Spleen (tissue), 7 donors: ENCODE measurements around the gene LRP1.

Source experiments
- POLR2A ChIP-seq, 3 donors: fragments of 450-650 bp; IDR thresholded peaks; one replicate each; pipeline ENCODE4 v1.5.1; 2017; ENCODE audit warnings: antibody characterized with exemption in 3 of 3, mild to moderate bottlenecking in 1 of 3
- TF ChIP-seq, protein P1 (sequence below), 11 experiments: fragments of 200-600 bp in 7 of 11; fragments of 450-650 bp in 4 of 11; sonication (generic) in 4 of 11; IDR thresholded peaks in 8 of 11; conservative IDR thresholded peaks in 3 of 11; 1 replicate in 7 of 11; 2 replicates in 4 of 11; pipeline versions ENCODE4 v1.4.0 to v1.8.0; 2016 to 2021; ENCODE audit warnings: antibody characterized with exemption in 11 of 11, inconsistent platforms in 4 of 11, mild to moderate bottlenecking in 1 of 11
- donor health status: DM: no; HTN: no; CAD: no; lungs with moderate emphysema.
- donor health status: DM: no; HTN: no; CAD: no.
- donor health status: DM: no; HTN: no; CAD: no.

DNA sequence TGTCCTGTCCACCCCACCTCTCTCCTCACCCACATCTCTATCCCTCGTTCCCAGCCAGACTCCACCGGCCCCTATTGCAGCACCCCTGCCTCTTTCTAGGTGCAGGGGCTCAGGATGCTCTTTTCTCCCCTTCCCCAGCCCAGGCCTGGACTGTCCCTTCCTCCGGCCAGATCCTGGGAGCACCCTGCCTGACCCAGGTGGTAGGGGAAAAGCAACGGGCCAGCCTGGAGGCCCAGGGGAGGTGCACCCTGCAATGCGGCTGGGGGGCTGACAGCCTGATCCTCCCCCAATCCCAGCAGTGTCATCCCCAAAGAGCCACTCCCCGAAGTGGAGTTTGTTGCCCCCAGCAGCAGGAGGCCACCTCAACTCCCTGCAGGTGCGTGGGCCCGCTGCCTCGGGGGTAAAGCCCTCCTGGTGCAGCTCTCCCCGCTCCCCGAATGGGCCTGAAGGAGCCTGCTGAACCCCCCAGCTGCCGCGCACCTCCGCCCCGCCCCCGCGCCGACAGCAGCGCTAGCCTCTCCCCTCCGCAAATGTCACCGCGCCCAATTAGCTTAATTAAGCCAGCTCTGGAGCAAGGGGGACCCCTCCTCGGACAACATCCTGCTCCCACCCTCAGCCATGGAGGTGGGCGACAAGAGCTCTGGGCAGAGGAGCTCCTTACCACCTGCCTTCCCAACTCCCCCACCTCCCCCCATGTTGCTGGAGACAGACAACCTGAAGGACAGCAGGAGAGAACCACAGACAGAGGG, 93.1 kb downstream of the LRP1 start:
- TF ChIP-seq POLR2A (IDR thresholded peaks at IDR 0.05) = no peak
- TF ChIP-seq, protein P1, sequence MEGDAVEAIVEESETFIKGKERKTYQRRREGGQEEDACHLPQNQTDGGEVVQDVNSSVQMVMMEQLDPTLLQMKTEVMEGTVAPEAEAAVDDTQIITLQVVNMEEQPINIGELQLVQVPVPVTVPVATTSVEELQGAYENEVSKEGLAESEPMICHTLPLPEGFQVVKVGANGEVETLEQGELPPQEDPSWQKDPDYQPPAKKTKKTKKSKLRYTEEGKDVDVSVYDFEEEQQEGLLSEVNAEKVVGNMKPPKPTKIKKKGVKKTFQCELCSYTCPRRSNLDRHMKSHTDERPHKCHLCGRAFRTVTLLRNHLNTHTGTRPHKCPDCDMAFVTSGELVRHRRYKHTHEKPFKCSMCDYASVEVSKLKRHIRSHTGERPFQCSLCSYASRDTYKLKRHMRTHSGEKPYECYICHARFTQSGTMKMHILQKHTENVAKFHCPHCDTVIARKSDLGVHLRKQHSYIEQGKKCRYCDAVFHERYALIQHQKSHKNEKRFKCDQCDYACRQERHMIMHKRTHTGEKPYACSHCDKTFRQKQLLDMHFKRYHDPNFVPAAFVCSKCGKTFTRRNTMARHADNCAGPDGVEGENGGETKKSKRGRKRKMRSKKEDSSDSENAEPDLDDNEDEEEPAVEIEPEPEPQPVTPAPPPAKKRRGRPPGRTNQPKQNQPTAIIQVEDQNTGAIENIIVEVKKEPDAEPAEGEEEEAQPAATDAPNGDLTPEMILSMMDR (IDR thresholded peaks at IDR 0.05 in 8 of 11, conservative IDR thresholded peaks at IDR 0.05 in 3 of 11) = no peak
